ENCODE measurements around the gene LRP1-AS.

GRCh38 chr12:57190037-57190436 is 42.6 kb upstream of the LRP1-AS start:
- no peak for TF ChIP-seq POLR2AphosphoS5 (IDR thresholded peaks at IDR 0.05; ENCODE audit: low read depth, low read length)
- TF ChIP-seq, protein P1, sequence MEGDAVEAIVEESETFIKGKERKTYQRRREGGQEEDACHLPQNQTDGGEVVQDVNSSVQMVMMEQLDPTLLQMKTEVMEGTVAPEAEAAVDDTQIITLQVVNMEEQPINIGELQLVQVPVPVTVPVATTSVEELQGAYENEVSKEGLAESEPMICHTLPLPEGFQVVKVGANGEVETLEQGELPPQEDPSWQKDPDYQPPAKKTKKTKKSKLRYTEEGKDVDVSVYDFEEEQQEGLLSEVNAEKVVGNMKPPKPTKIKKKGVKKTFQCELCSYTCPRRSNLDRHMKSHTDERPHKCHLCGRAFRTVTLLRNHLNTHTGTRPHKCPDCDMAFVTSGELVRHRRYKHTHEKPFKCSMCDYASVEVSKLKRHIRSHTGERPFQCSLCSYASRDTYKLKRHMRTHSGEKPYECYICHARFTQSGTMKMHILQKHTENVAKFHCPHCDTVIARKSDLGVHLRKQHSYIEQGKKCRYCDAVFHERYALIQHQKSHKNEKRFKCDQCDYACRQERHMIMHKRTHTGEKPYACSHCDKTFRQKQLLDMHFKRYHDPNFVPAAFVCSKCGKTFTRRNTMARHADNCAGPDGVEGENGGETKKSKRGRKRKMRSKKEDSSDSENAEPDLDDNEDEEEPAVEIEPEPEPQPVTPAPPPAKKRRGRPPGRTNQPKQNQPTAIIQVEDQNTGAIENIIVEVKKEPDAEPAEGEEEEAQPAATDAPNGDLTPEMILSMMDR (IDR thresholded peaks at IDR 0.05), result no peak
- TF ChIP-seq, protein P2, sequence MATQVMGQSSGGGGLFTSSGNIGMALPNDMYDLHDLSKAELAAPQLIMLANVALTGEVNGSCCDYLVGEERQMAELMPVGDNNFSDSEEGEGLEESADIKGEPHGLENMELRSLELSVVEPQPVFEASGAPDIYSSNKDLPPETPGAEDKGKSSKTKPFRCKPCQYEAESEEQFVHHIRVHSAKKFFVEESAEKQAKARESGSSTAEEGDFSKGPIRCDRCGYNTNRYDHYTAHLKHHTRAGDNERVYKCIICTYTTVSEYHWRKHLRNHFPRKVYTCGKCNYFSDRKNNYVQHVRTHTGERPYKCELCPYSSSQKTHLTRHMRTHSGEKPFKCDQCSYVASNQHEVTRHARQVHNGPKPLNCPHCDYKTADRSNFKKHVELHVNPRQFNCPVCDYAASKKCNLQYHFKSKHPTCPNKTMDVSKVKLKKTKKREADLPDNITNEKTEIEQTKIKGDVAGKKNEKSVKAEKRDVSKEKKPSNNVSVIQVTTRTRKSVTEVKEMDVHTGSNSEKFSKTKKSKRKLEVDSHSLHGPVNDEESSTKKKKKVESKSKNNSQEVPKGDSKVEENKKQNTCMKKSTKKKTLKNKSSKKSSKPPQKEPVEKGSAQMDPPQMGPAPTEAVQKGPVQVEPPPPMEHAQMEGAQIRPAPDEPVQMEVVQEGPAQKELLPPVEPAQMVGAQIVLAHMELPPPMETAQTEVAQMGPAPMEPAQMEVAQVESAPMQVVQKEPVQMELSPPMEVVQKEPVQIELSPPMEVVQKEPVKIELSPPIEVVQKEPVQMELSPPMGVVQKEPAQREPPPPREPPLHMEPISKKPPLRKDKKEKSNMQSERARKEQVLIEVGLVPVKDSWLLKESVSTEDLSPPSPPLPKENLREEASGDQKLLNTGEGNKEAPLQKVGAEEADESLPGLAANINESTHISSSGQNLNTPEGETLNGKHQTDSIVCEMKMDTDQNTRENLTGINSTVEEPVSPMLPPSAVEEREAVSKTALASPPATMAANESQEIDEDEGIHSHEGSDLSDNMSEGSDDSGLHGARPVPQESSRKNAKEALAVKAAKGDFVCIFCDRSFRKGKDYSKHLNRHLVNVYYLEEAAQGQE (IDR thresholded peaks at IDR 0.05; ENCODE audit: insufficient read depth in 1 of 2, low read depth in 2 of 2, low read length in 1 of 2), result no peak
- no peak for TF ChIP-seq SIN3A (IDR thresholded peaks at IDR 0.05; ENCODE audit: borderline replicate concordance, insufficient read depth, low read depth, low read length)
